HG03139 (cell line): Measurements from ENCODE around the gene GNG7.
"Not testable (repeated sequence)": the region's sequence is repeated elsewhere in the genome, so short reads cannot be mapped to it uniquely, and the experiment has no call there.

ENCODE experiments used
- ATAC-seq: cut with Tn5 transposase; IDR thresholded peaks from one replicate; pipeline ENCODE4 v1.9.1; 2021; ENCODE audit not compliant: unreplicated experiment

GNG7 gene

DNA sequence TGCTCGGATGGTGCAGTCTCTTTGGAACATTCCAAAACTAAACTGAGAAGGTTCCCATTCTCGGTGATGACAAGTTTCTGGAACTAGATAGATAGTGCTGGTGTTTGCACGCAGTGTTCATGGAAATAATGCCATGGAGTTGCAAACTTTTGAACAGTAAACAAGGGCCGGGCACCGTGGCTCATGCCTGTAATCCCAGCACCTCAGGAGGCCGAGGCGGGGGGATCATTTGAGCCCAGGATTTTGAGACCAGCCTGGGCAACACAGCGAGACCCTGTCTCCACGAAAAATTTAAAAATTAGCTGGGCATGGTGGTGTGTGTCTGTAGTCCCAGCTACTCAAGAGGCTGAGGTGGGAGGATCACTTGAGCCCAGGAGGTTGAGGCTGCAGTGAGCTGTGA is 95.7 kb downstream of the GNG7 start:
- ATAC-seq = not testable (repeated sequence)

DNA sequence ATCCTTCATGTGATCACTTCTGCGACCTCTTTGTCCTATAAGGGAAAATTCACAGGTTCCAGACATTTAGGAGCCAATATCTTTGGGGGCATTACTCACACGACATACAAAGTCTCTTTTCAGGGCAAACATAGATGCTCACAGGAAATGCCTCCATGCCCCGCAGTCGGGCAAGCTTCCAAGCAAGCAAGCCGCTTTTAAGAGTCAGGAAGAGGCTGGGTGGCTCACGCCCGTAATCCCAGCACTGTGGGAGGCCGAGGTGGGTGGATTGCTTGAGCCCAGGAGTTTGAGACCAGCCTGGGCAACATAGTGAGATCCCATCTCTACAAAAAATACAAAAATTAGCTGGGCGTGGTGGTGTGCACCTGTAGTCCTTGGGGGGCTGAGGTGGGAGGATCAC is 96.6 kb downstream of the GNG7 start:
- not testable (repeated sequence) for ATAC-seq

DNA sequence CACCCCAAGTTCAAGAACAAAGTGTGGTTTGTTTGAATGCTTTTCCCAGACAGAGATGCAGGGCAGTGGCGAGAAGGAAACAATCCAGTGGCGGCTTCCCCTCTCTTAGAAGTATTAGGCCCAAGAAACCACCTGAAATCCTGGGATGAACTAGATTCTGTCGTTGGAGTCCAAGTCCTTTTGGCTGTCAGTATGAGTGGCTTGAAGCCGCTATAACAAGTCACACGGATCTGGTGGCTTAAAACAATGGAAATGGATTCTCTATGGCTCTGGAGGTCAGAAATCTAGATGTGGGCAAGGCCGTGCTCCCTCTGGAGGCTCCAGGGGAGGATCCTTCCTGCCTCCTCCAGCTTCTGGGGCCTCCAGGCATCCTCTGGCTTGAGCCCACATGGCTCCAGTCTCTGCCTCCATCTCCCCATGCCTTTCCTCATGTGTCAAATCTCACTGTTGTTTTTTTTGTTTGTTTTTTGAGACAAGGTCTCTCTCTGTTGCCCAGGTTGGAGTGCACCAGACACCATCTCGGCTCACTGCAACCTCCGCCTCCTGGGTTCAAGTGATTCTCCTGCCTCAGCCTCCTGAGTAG is 97.7 kb downstream of the GNG7 start:
- ATAC-seq = no peak

DNA sequence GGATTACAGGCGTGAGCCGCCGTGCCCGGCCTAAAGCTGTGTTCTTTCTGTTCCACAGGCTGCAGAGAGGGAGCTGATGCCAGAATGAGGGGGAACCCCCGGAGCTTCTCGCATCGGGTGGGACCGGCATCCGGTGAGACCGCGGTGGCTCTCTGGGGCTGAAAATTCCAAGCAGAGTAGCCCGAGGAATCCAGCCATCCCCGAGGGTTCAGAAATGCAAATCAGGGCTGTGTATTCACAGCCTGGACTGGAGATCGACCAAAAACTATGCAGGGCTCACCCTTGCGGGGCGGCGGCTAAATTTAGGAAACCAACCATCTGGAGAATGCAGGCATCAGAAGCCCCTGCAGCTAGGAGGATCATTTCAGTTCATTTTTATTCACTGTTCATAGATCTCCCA is 99.2 kb downstream of the GNG7 start:
- no peak for ATAC-seq

DNA sequence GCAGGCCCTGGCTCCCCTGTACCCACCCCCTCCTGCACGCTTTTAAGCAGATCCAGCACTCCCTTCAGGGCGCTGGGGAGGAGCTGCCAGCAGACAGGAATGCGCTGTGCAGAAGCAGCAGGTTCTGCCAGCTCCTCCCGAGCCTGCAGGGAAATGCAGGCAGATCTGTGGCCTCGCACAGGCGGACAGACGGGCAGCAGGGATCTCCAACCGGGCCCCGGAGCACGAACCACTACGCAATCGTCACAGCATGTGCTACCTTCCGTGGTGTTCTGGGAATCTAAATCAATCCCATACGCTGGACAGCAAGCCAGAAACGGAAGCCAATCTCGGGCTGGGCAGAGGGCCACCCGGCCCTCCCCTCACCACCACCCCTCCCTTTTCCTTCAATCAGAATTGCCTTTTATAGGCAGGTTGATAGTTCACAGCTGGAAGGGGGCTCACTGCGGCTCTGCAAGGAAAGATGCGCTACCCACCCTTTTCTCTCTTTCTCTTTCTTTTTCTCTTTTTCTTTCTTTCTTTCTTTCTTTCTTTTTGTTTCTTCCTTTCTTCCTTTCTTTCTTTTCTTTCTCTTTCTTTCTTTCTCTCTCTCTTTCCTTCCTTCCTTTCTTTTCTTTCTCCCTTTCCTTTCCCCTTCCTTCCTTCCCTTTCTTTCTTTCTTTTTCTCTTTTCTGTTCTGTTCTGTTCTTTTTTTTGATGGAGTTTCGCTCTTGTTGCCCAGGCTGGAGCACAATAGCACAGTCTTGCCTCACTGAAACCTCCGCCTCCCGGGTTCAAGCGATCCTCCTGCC is 99.9 kb downstream of the GNG7 start:
- ATAC-seq = no peak

DNA sequence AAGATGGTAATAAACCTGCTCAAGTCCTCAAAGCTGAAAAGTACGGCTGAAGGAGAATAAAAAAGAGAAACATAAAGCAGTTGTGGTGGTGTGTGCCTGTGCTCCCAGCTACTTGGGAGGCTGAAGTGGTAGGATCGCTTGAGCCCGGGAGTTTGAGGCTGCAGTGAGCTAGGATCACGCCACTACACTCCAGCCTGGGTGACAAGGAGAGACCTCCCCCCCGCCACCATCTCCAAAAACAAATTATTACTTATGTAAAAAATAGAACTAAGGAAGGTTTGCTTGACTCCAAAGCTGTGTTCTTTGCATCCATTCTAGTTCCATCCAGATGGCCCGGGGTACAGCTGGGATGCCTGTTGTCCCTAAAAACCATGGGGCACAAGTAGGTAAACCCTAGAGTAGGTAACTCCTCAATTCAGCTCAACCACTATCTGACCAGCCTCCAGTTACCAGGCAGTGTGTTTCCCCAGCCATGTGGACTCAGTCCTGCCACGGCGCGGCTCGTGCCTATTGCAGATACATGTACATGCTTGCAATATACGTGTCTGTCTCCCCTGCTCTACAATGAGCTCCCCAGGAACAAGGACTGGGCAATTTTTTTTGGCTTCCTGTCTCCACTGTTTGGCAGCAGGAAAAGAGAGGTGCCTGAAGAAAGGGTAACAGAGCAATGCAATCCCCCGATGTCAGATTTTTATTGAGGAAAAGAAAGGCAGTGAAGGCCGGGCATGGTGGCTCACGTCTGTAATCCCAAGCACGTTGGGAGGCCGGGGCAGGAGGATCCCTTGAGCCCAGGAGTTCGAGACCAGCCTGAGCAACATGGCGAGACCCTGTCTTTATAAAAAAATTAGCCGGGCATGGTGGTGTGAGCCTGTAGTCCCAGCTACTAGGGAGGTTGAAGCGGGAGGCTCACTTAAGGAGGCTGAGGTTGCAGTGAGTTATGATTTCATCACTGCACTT is 101.3 kb downstream of the GNG7 start:
- ATAC-seq = no peak

DNA sequence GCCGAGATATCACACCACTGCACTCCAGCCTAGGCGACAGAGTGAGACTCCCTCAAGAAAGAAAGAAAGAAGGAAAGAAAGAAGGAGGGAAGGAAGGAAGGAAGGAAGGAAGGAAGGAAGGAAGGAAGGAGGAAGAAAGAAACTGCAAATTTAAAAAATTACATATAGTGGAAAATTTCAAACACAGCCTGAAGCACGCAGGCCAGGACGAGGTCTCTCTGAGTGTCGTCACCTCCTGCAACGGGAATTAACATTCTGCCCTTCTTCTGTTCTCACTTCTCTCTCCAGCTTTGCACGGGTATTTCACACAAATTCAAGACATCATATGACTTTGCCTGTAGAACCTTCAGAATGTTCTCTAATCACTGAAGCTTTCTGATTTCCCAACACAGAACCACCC is 108.2 kb downstream of the GNG7 start:
- no peak for ATAC-seq

DNA sequence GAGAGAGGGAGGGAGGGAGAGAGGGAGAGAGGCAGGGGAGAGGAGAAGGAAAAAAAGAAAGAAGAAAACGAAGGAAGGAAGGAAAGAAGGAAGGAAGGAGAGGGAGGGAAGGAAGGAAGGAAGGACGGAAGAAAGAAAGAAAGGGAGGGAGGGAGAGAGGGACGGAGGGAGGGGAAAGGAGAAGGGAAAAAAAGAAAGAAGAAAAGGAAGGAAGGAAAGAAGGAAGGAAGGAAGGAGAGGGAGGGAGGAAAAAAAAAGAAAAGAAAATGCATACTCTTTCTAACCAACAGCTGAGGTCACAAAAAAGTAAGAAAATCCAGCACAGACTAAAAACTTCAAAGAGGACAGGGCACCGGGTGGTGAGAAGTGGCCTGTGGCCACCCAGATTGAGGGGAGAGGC is 109.7 kb downstream of the GNG7 start:
- no peak for ATAC-seq

DNA sequence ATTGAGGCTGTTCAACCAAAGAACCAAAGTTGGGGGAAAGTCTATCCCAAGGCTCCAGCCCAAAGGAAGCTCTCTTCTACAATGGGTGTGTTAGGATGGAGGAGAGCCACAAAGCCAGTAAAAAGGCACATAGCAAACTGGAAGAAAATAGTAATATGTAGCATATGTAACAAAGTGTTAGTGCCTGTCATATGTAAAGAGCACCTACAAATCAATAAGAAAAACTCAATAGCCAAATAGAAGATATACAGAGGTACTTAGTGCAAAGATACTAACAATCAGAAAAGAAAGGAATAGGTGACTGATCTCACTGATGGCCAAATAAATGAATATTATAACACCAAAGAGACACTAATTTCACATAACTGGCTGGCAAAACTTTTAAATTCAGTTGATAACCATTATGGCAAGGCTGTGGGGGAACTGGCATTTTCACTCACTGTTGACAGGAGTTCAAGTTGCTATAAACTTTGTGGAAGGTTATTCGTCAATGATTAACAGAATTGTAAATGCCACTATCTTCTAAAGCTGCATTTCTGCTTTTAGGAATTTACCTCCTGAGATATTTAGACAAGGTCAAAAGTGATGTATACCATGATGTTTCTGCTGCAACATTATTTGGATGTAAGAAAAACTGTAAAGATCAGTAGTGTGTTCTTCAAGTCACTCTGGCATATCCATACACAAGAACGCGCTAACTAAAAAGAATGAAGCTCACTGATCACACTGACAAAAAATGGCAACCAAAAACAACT is 110.8 kb downstream of the GNG7 start:
- ATAC-seq = no peak

DNA sequence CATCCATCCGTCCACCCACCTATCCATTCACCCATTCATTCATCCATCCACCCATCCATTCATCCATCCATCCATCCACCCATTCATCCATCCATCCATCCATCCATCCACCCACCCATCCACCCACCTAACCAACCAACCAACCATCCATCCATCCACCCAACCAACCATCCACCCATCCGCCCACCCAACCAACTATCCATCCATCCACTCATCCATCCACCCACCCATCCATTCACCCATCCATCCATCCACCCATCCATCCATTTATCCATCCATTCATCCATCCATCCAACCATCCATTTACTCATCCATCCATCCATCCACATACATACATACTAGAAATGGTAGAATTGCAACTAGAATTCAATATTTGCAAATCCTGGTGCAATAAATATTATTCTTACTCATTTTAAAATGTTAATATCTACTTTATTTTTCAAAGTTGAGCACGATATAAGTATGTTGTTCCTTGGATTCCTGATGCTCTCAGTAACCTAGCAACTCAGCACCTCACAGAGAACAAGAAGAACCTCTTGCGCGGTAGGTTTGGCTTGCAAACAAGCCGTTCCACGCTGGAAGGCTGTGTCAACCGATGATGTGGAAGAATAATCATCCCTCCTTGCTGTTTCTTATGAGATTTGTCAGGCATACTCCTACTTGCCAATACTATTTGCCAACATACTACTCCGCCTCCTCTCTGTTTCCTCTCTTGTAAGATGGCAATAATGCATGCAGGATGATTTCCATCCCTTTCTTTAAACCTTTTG is 111.7 kb downstream of the GNG7 start:
- no peak for ATAC-seq

DNA sequence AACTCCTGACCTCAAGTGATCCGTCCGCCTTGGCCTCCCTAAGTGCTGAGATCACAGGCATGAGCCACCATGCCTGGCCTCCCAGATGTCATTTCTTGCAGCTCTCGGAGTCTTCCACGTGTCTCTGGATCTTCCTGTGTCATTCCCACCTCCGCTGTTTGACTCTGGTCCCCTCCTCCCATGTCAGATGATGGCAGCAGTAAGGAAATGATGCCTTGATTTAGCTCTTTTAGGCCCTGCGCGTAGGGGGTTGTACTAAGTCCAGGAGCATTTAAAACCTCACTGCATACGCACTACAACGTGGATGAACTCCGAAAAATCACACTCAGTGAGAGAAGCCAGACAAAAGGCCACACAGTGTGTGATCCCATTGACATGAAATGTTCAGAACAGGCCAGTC is 113.1 kb downstream of the GNG7 start:
- no peak for ATAC-seq

DNA sequence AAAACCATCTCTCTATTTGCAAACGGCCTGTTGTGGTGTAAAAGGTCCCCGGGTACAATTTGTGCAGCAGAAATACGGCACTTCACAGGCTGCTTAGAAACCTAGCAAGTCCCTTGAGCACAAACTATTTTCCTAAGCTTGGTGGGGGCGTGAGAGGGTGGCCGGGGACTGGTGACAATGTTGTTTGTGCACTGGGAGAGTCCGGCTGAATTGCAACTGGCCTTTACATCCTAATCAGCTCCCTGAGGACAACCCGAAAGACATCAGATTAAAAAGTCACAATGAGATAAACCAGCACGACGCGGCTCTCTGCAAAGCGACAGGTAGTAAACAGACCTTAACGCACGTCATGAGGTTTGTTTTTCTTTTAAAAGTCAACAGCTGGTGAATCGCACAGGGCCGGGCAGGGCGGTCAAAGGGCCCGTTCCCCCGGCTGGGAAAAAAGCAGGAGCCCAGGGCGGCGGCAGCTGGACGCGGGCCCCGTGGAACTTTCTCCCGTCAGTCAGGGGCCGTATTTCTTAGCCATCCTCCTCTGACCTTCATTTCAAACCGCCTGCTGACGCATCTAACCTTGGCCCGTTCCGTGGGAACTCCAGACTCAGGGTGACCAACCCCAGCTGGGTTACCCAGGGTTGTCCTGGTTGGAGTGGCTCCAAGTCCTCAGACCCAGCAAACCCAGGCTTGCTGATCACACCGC is 114.3 kb downstream of the GNG7 start:
- no peak for ATAC-seq

DNA sequence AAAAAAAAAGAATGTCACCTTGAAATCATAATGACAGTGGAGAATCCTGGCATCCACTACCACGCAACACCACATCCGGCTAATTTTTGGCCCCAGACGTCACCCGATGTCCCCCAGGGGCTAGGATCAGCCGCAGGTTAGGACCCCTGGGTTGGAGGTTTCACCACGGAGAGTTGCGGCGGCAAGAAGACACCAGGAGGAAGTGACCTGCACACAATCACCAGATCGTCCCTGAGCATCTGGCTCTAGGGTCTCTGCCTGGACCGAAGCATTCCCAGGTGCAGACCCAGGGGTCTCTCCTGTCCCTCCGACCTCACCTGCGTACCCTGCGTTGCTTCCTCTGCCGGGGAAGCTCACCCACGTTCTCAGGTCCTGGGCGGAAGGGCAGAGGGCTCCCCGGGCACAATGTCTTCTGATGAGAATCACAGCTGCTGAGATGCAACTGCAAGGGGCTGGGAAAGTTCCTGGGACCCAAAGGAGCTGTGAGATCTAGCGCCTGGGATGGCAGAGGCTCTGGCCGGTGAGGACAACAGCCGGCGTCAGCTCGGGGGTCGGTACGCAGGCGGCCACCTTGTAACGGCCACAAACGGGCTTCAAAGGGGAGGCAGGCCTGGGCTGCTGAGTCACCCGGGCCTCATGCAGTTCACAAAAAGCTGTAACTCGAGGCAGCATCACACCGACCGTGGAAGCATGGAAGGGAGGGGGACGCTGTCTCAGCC is 115.3 kb downstream of the GNG7 start:
- no peak for ATAC-seq

DNA sequence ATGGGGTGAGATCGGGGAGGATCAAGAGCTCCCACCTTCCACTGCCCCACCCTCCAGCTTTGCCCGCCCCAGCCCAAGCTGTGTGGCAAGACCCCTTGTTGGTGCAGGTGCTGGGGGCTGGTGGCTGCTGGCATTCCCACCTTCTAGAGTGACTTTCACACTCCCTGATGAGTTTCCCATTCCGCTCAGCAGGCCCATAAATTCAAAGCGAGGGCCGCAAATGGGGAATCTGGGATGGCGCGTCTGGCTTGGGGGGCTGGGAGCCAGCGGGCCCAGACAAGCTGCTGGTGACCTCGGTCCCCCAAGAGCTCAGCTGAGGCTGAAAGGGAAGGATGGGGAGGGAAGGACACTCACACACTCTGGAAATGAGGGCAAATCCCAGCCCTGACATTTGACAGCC is 116.3 kb downstream of the GNG7 start:
- no peak for ATAC-seq

DNA sequence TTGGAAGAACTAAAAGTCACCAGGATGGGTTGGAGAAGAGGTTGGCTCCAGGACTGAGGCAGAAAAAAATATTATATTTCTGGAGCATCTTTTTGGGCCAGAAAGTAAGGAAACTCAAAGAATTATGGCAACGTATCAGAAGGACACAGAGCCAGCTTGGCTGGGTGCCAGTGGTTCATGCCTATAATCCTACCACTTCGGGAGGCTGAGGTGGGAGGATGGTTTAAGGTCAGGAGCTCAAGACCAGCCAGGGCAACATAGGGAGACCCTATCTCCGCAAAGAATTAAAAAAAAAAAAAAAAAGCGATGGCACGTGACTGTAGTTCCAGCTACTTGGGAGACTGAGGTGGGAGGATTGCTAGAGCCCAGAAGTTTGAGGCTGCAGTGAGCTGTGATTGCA is 118.5 kb downstream of the GNG7 start:
- ATAC-seq = no peak

DNA sequence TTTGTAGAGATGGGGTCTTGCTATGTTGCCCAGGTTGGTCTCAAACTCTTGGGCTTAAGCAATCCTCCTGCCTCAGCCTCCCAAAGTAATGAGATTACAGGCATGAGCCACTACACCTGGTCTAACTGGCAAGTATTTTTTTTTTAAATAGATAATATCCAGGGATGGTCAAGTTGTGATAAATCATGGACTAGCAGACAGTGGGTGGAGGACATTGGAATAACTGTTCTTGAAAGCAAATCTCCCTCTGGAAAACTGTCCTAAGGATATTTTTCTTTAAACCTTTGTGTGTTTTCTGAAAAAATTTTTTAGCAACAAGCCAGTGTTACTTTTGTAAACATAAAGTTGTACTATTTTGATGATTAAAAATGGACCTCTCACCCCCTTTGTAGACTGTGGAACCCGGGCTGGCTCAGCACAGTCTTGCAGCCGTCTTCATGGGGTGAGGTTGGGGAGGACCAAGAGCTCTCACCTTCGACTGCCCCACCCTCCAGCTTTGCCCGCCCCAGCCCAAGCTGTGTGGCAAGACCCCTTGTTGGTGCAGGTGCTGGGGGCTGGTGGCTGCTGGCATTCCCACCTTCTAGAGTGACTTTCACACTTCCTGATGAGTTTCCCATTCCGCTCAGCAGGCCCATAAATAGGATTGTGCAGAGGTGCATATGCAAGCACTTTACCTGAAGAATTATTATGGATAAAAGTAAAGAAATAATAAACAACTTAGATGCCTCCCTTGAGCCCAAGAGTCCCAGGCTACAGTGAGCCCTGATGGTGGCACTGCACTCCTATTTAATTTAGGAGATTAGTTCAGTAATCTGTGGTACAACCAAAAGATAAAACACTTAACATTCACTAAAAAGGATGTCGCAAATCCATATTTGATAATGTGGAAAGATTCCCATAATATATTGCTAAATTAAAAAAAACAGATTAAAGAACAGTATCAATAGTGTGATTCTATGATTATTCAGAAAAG is 119.2 kb downstream of the GNG7 start:
- ATAC-seq = no peak

DNA sequence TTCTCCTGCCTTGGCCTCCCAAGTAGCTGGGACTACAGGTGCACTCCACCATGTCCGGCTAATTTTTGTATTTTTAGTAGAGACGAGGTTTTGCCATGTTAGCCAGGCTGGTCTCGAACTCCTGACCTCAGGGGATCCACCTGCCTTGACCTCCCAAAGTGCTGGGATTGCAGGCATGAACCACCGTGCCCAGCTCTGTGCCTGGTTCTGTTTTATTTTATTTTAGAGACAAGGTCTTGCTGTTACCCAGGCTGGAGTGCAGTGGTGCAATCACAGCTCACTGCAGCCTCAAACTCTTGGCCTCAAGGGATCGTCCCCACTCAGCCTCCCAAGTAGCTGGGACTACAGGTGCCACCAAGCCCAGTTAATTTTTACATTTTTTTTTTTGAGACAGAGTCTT is 122.1 kb downstream of the GNG7 start:
- ATAC-seq = not testable (repeated sequence)
